DND-41 (cell line): ENCODE measurements around the gene ELAVL2.

Experiments
- ATAC-seq: fragments of 200-7000 bp; cut with Tn5 transposase; 3 replicates; pipeline ENCODE4 v1.9.1; 2021; ENCODE audit warnings: low read depth; ENCODE audit not compliant: insufficient read depth
- DNase-seq: peaks from one replicate; pipeline ENCODE4 v3.0.0-alpha.2; 2020
- H2AFZ ChIP-seq: 2 replicates; pipeline ENCODE4 v1.6.0; 2012; ENCODE audit warnings: low read depth, low read length
- H3K27ac ChIP-seq: 2 replicates; pipeline ENCODE4 v1.5.1; 2012; ENCODE audit warnings: low read length, inconsistent platforms
- H3K27me3 ChIP-seq: fragments of 200-600 bp; sonication (generic); 2 replicates; pipeline ENCODE4 v1.6.0; 2012; ENCODE audit warnings: low read length, mild to moderate bottlenecking, inconsistent platforms; ENCODE audit not compliant: insufficient read depth, poor library complexity
- H3K36me3 ChIP-seq: 2 replicates; pipeline ENCODE4 v1.5.1; 2012; ENCODE audit warnings: low read length, inconsistent platforms; ENCODE audit not compliant: insufficient read depth
- H3K4me1 ChIP-seq: 2 replicates; pipeline ENCODE4 v1.5.1; 2012; ENCODE audit warnings: mild to moderate bottlenecking, low read length; ENCODE audit not compliant: insufficient read depth
- H3K4me2 ChIP-seq: 2 replicates; pipeline ENCODE4 v1.6.0; 2012; ENCODE audit warnings: mild to moderate bottlenecking, moderate library complexity, low read length, inconsistent platforms; ENCODE audit not compliant: insufficient read depth
- H3K4me3 ChIP-seq, 2 experiments: fragments of 200-600 bp in 1 of 2; shearing (Covaris generic) in 1 of 2; 2 replicates each; pipeline ENCODE4 v1.5.1; 2012 to 2016; ENCODE audit warnings: inconsistent platforms in 2 of 2, low read length in 2 of 2, mild to moderate bottlenecking in 2 of 2, low read depth in 1 of 2, moderate library complexity in 1 of 2
- H3K79me2 ChIP-seq: 2 replicates; pipeline ENCODE4 v1.6.0; 2012; ENCODE audit warnings: low read length, inconsistent platforms; ENCODE audit not compliant: insufficient read depth
- H3K9ac ChIP-seq: 2 replicates; pipeline ENCODE4 v1.6.0; 2012; ENCODE audit warnings: low read depth, mild to moderate bottlenecking, inconsistent platforms, low read length, moderate library complexity
- H3K9me3 ChIP-seq: 2 replicates; pipeline ENCODE4 v1.5.1; 2012; ENCODE audit warnings: low read length, moderate library complexity, mild to moderate bottlenecking, inconsistent platforms; ENCODE audit not compliant: insufficient read depth, severe bottlenecking
- H4K20me1 ChIP-seq: 2 replicates; pipeline ENCODE4 v1.6.0; 2012; ENCODE audit warnings: low read length; ENCODE audit not compliant: insufficient read depth
- EZH2 ChIP-seq: IDR thresholded peaks from 3 replicates; pipeline ENCODE4 v1.6.1; 2012; ENCODE audit warnings: borderline replicate concordance, low read depth, mild to moderate bottlenecking, moderate library complexity, low read length, inconsistent platforms; ENCODE audit not compliant: severe bottlenecking
- TF ChIP-seq, protein P1 (sequence below): IDR thresholded peaks from 2 replicates; pipeline ENCODE4 v1.5.1; 2012; ENCODE audit warnings: borderline replicate concordance, low read length, moderate library complexity, mild to moderate bottlenecking; ENCODE audit not compliant: poor library complexity, severe bottlenecking; ENCODE audit errors: extremely low read depth

The ELAVL2 gene

DNA sequence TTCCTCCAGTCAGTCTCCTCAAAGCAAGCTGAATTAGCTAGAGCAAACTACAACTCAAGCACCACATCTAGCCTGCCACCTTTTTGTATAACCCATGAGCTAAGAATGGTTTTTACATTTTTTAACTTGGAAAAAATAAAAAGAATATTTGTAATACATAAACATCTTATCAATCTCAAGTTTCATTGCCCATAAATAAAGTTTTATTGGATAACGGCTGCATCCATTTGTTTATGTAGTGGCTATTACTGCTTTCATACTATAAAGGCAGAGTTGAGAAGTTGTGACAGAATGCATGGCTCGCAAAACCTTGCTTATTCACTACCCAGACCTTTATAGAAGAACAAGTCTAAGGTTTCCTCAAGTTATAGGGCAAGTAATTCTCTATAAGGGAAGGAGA lies 95.7 kb downstream of the ELAVL2 start:
- Histone ChIP-seq H3K4me2 (no peak overlapping the region), H3K4me3 (no peak overlapping the region), H2AFZ (no peak overlapping the region), H3K9me3 (no peaks in the 10 kb centered on the region), H4K20me1 (no peaks in the 10 kb centered on the region), H3K36me3 (no peaks in the 10 kb centered on the region), H3K27ac (no peak overlapping the region), H3K4me1 (no peaks in the 10 kb centered on the region), H3K79me2 (no peaks in the 10 kb centered on the region), H3K9ac (no peak overlapping the region), H3K27me3 (no peaks in the 10 kb centered on the region)
- DNase-seq (no peak), ATAC-seq (no peak)
- TF ChIP-seq, protein P1, sequence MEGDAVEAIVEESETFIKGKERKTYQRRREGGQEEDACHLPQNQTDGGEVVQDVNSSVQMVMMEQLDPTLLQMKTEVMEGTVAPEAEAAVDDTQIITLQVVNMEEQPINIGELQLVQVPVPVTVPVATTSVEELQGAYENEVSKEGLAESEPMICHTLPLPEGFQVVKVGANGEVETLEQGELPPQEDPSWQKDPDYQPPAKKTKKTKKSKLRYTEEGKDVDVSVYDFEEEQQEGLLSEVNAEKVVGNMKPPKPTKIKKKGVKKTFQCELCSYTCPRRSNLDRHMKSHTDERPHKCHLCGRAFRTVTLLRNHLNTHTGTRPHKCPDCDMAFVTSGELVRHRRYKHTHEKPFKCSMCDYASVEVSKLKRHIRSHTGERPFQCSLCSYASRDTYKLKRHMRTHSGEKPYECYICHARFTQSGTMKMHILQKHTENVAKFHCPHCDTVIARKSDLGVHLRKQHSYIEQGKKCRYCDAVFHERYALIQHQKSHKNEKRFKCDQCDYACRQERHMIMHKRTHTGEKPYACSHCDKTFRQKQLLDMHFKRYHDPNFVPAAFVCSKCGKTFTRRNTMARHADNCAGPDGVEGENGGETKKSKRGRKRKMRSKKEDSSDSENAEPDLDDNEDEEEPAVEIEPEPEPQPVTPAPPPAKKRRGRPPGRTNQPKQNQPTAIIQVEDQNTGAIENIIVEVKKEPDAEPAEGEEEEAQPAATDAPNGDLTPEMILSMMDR: no peak
- no peak for TF ChIP-seq EZH2

GRCh38 chr9:23728736-23729135 lies 97.3 kb downstream of the ELAVL2 start:
- H3K79me2 ChIP-seq: no peaks in the 10 kb centered on the region
- H3K27ac ChIP-seq: no peak overlapping the region
- H3K36me3 ChIP-seq: no peaks in the 10 kb centered on the region
- DNase-seq (no peak), ATAC-seq (no peak)
- TF ChIP-seq, protein P1: no peak
- no peak for TF ChIP-seq EZH2
- H3K9me3 ChIP-seq: no peaks in the 10 kb centered on the region
- no peak overlapping the region for H3K4me3 ChIP-seq
- H3K4me2 ChIP-seq: no peak overlapping the region
- no peaks in the 10 kb centered on the region for H3K4me1 ChIP-seq
- H3K27me3 ChIP-seq: no peaks in the 10 kb centered on the region
- no peak overlapping the region for H2AFZ ChIP-seq
- no peaks in the 10 kb centered on the region for H4K20me1 ChIP-seq
- no peak overlapping the region for H3K9ac ChIP-seq

DNA sequence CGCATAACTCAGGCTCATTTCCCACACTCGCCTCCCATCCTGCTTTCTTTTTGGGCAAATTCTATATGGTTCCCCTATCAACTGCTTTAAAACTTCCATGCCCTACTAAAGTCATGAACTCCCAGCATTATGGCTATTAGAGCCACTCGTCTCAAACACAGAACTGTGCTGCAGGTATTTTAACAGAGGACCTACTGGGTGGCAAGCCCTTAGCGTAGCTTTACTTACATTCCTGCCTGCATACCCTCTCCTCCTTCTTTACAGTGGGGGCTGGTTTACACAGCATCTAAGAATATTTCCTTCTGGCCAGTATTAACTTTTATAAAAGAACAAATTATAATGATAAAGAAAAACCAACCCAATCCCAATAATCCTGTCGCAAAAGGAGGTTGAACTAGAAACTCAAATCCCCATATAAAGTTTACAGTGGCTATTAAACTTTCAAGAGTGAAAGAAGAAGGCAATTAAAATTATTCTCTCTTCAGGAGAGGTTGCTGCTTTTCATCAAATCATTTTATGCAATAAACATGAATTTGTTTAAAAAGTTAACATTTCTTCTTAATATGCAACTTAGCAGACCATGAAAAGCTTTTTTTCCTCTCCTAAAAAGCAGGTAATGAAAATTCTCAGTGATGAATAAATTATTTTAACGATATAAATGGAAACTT lies 100.6 kb downstream of the ELAVL2 start:
- Histone ChIP-seq H2AFZ (no peak overlapping the region), H3K9me3 (no peaks in the 10 kb centered on the region), H3K4me2 (no peak overlapping the region), H3K9ac (no peak overlapping the region), H3K4me1 (no peaks in the 10 kb centered on the region), H4K20me1 (no peaks in the 10 kb centered on the region), H3K27ac (no peak overlapping the region), H3K36me3 (no peaks in the 10 kb centered on the region), H3K79me2 (no peaks in the 10 kb centered on the region), H3K4me3 (no peak overlapping the region), H3K27me3 (no peaks in the 10 kb centered on the region)
- no peak for TF ChIP-seq EZH2
- TF ChIP-seq, protein P1: no peak
- ATAC-seq (no peak), DNase-seq (no peak)
